GM12878 (cell line): ENCODE data around the gene PATL2. TPM values are rescaled to one million over a fixed set of nuclear protein-coding genes. Genes with fewer than 3 reads are reported as not detected.

Experiments
- ATAC-seq: fragments of 200-7000 bp; cut with Tn5 transposase; 3 replicates; pipeline ENCODE4 v1.9.1; 2020; ENCODE audit warnings: mild to moderate bottlenecking, moderate library complexity
- BruUV-seq: library from RNA; stranded (reverse); fragments of 400-500 nt; replicated peaks from 2 replicates; lab custom pipeline; 2021; lab: Mats Ljungman, UMichigan
- CTCF ChIA-PET: fragments of 300-600 bp; sonication (Branson Sonifier 250); formaldehyde crosslinking; extraction: SDS; loops from one replicate; lab custom pipeline; 2021; ENCODE audit warnings: inconsistent platforms; lab: Yijun Ruan, JAX
- POLR2A ChIA-PET: fragments of 350-600 bp; formaldehyde crosslinking; extraction: SDS; loops from one replicate; lab custom pipeline; 2021; ENCODE audit warnings: inconsistent platforms; lab: Charles Lee
- RAD21 ChIA-PET: fragments of 300-600 bp; sonication (Branson Sonifier 250); formaldehyde crosslinking; loops from one replicate; lab custom pipeline; 2023; ENCODE audit warnings: antibody characterized with exemption; ENCODE audit not compliant: unreplicated experiment; lab: Charles Lee
- SMC1A ChIA-PET: fragments of 300-600 bp; sonication (Branson Sonifier 250); formaldehyde crosslinking; loops from one replicate; lab custom pipeline; 2023; ENCODE audit not compliant: unreplicated experiment, uncharacterized antibody; lab: Charles Lee
- DNase-seq: peaks from one replicate; pipeline ENCODE4 v3.0.0-alpha.2; 2011; ENCODE audit warnings: low read depth, low spot score
- FAIRE-seq: peaks from 3 replicates; lab custom pipeline; 2011; peaks lifted over from hg19 to GRCh38; lab: Jason Lieb, UNC
- H2AFZ ChIP-seq: 2 replicates; pipeline ENCODE4 v1.6.0; 2011; ENCODE audit warnings: low read depth, low read length, control low read depth; ENCODE audit not compliant: control insufficient read depth
- H3K27ac ChIP-seq: 2 replicates; pipeline ENCODE4 v1.5.1; 2011; ENCODE audit warnings: control low read depth; ENCODE audit not compliant: control insufficient read depth, insufficient read depth
- H3K27me3 ChIP-seq, 2 experiments: replicated peaks in 1 of 2; 2 replicates each; pipeline versions ENCODE4 v1.6.0 to v1.6.1; 2011; ENCODE audit warnings: low read length in 1 of 2; ENCODE audit not compliant: control insufficient read depth in 2 of 2, insufficient read depth in 2 of 2
- H3K36me3 ChIP-seq, 2 experiments: 2 replicates each; pipeline ENCODE4 v1.5.1; 2011; ENCODE audit warnings: low read length in 1 of 2; ENCODE audit not compliant: control insufficient read depth in 2 of 2, insufficient read depth in 2 of 2
- H3K4me1 ChIP-seq: 2 replicates; pipeline ENCODE4 v1.6.1; 2011; ENCODE audit warnings: mild to moderate bottlenecking, low read length, moderate library complexity, mixed read lengths; ENCODE audit not compliant: control insufficient read depth, insufficient read depth
- H3K4me2 ChIP-seq: 2 replicates; pipeline ENCODE4 v1.6.0; 2011; ENCODE audit warnings: control low read depth; ENCODE audit not compliant: control insufficient read depth, insufficient read depth
- H3K4me3 ChIP-seq: fragments of 200-600 bp; sonication (generic); 2 replicates; pipeline ENCODE4 v1.5.1; 2016
- H3K79me2 ChIP-seq: 2 replicates; pipeline ENCODE4 v1.6.0; 2011; ENCODE audit warnings: low read length; ENCODE audit not compliant: control insufficient read depth, insufficient read depth
- H3K9ac ChIP-seq: 2 replicates; pipeline ENCODE4 v1.8.0; 2011; ENCODE audit warnings: low read length, control low read depth, mixed read lengths; ENCODE audit not compliant: control insufficient read depth, insufficient read depth
- H3K9me3 ChIP-seq: replicated peaks from 3 replicates; pipeline ENCODE4 v1.5.1; 2011; ENCODE audit warnings: mild to moderate bottlenecking, low read length; ENCODE audit not compliant: control insufficient read depth, insufficient read depth
- H4K20me1 ChIP-seq: 2 replicates; pipeline ENCODE4 v1.6.0; 2011; ENCODE audit not compliant: control insufficient read depth, insufficient read depth
- ATF7 ChIP-seq: fragments of 450-650 bp; IDR thresholded peaks from 2 replicates; pipeline ENCODE4 v1.6.1; 2016; ENCODE audit warnings: low read depth, mild to moderate bottlenecking
- CEBPB ChIP-seq, 2 experiments: fragments of 150-350 bp in 1 of 2; IDR thresholded peaks; 2 replicates each; pipeline ENCODE4 v1.6.1; 2012 to 2014; ENCODE audit warnings: low read depth in 2 of 2, low read length in 2 of 2, borderline replicate concordance in 1 of 2, inconsistent platforms in 1 of 2
- CHD2 ChIP-seq: IDR thresholded peaks from 2 replicates; pipeline ENCODE4 v1.6.1; 2011; ENCODE audit warnings: low read depth, low read length, improper control_type of control experiment, borderline replicate concordance
- CREM ChIP-seq: IDR thresholded peaks from 2 replicates; pipeline ENCODE4 v1.6.1; 2014; ENCODE audit warnings: antibody characterized with exemption, low read depth
- EGR1 ChIP-seq, 2 experiments: IDR thresholded peaks; 1 replicate in 1 of 2; 2 replicates in 1 of 2; pipeline ENCODE4 v1.6.1; 2011 to 2012; ENCODE audit warnings: low read depth in 2 of 2, low read length in 2 of 2, borderline replicate concordance in 1 of 2, mild to moderate bottlenecking in 1 of 2, moderate library complexity in 1 of 2
- ESRRA ChIP-seq: IDR thresholded peaks from 2 replicates; pipeline ENCODE4 v1.6.1; 2012; ENCODE audit warnings: mild to moderate bottlenecking, low read length, improper control_type of control experiment
- FOXK2 ChIP-seq: fragments of 450-650 bp; IDR thresholded peaks from 2 replicates; pipeline ENCODE4 v1.6.1; 2017; ENCODE audit warnings: mild to moderate bottlenecking, moderate library complexity
- GABPA ChIP-seq: IDR thresholded peaks from 2 replicates; pipeline ENCODE4 v1.6.1; 2014; ENCODE audit warnings: antibody characterized with exemption, low read depth, mild to moderate bottlenecking, inconsistent platforms
- HDAC6 ChIP-seq: fragments of 200-600 bp; sonication (generic); IDR thresholded peaks from one replicate; pipeline ENCODE4 v1.8.0; 2017; ENCODE audit warnings: antibody characterized with exemption; ENCODE audit not compliant: unreplicated experiment
- JUNB ChIP-seq: IDR thresholded peaks from 2 replicates; pipeline ENCODE4 v1.6.1; 2016; ENCODE audit warnings: antibody characterized with exemption, mild to moderate bottlenecking
- MEF2B ChIP-seq: fragments of 450-650 bp; IDR thresholded peaks from 2 replicates; pipeline ENCODE4 v1.6.1; 2018; ENCODE audit warnings: mild to moderate bottlenecking, moderate library complexity; ENCODE audit not compliant: partially characterized antibody, poor library complexity, severe bottlenecking
- NFXL1 ChIP-seq: fragments of 450-650 bp; IDR thresholded peaks from 2 replicates; pipeline ENCODE4 v1.6.1; 2017; ENCODE audit warnings: antibody characterized with exemption, mild to moderate bottlenecking, borderline replicate concordance
- RELA ChIP-seq: fragments of 450-650 bp; IDR thresholded peaks from 2 replicates; pipeline ENCODE4 v1.8.0; 2014; ENCODE audit warnings: borderline replicate concordance; ENCODE audit not compliant: partially characterized antibody
- SPI1 ChIP-seq: IDR thresholded peaks from 2 replicates; pipeline ENCODE4 v1.6.1; 2011; ENCODE audit warnings: low read depth, mild to moderate bottlenecking, low read length, moderate library complexity, borderline replicate concordance; ENCODE audit not compliant: insufficient read depth
- STAT1 ChIP-seq: fragments of 450-650 bp; conservative IDR thresholded peaks from 2 replicates; pipeline ENCODE4 v1.6.1; 2014; ENCODE audit warnings: antibody characterized with exemption, mild to moderate bottlenecking
- TCF7 ChIP-seq: IDR thresholded peaks from 2 replicates; pipeline ENCODE4 v1.6.1; 2014; ENCODE audit warnings: antibody characterized with exemption, borderline replicate concordance
- USF2 ChIP-seq: IDR thresholded peaks from 2 replicates; pipeline ENCODE4 v1.6.1; 2011; ENCODE audit warnings: low read depth, low read length, improper control_type of control experiment, borderline replicate concordance
- ZBTB4 ChIP-seq: fragments of 450-650 bp; formaldehyde crosslinking; IDR thresholded peaks from 2 replicates; pipeline ENCODE4 v1.4.0; 2022; ENCODE audit warnings: mild to moderate bottlenecking, moderate library complexity
- WGBS: methylation state at CpG from one replicate; pipeline ENCODE4 v1.1.6; 2016; ENCODE audit warnings: low lambda C conversion rate; ENCODE audit not compliant: insufficient replicate concordance, insufficient coverage; ENCODE audit errors: missing lambda C conversion rate; 5-methylcytosine and 5-hydroxymethylcytosine counted together
- in situ Hi-C: fragments of 300-500 bp; cut with MboI; formaldehyde crosslinking; loops from 9 replicates; pipeline ENCODE4 v1.14.3; 2018; ENCODE audit warnings: mixed read lengths
- intact Hi-C: fragments of 100-400 bp; cut with micrococcal nuclease; formaldehyde crosslinking; loops from one replicate; pipeline ENCODE4 v1.14.2; 2022; ENCODE audit not compliant: unreplicated experiment
- polyA plus RNA-seq, 11 experiments: library from polyadenylated mRNA; depleted of rRNA in 4 of 11; unstranded in 6 of 11; stranded (reverse) in 5 of 11; fragments of >200 nt; fragmentation: Nextera tagmentation in 4 of 11; fragmentation: Illumina TruSeq in 1 of 11; extraction: Ambion mirVana in 4 of 11; extraction: Trizol in 1 of 11; gene quantifications; 1 replicate in 1 of 11; 2 replicates in 10 of 11; pipeline versions ENCODE4 v1.2.1 to v1.2.3, GENCODE V29; 2011 to 2016; ENCODE audit warnings: inconsistent platforms in 2 of 11, missing spikeins in 2 of 11, low read depth in 1 of 11
- total RNA-seq, 4 experiments: library from RNA; depleted of rRNA in 3 of 4; stranded (reverse); fragments of >200 nt in 3 of 4; fragmentation: Illumina TruSeq in 1 of 4; extraction: Trizol in 1 of 4; gene quantifications; 2 replicates each; pipeline versions ENCODE4 v1.2.1 to v1.2.3, GENCODE V29; 2013 to 2021

The PATL2 gene
- total and polyA plus RNA-seq, 10 of the 15 experiments (the other 5 are each of a cell fraction or from before 2014, with no cell fraction given), result 4.2 to 16.2 (median 12.1) TPM

- TF ChIP-seq EGR1 (IDR thresholded peaks at IDR 0.05; ENCODE audit: borderline replicate concordance in 1 of 2, low read depth in 2 of 2, low read length in 2 of 2), result peak in 1 of 2 experiments; percentile 29; a peak in 1 of 3 replicates
- peak; percentile 24 for TF ChIP-seq MEF2B
- peak; percentile 45; the same call in 1 of the 2 replicates for TF ChIP-seq CHD2
Measured at GRCh38 chr15:44682809-44683682, 28.1 kb downstream of the PATL2 start (continued).

GRCh38 chr15:44682211-44682610, 28.9 kb downstream of the PATL2 start:
- no peak overlapping the region for H3K4me3 ChIP-seq
- H3K9me3 ChIP-seq, result no peaks in the 10 kb centered on the region
- intact Hi-C loops, result loop anchor here (2.0 kb wide), 1 partner anchor 17 kb away; no protein-coding TSS in a partner anchor
- peaks cover 28% of the 10 kb centered on the region for H3K4me1 ChIP-seq
- BruUV-seq, result no TSS peak
- ChIA-PET SMC1A (interaction anchor here (1.2 to 5.0 kb wide), 8 partner anchors 10 to 55 kb away, joined by 3 to 73 read pairs (median 12); partner anchors contain the start of genes B2M, PATL2, SPG11 and TRIM69), CTCF (interaction anchor here (1.3 to 5.1 kb wide), 7 partner anchors 9 to 137 kb away, joined by 3 to 60 read pairs (median 5); partner anchors contain the start of genes B2M, PATL2 and SPG11), POLR2A (interaction anchor here (0.6 to 5.9 kb wide), 8 partner anchors 10 to 136 kb away, joined by 3 to 60 read pairs (median 8); partner anchors contain the start of genes B2M, PATL2 and SPG11), RAD21 (interaction anchor here (1.4 to 4.7 kb wide), 6 partner anchors 10 to 55 kb away, joined by 3 to 69 read pairs (median 16); partner anchors contain the start of genes B2M, PATL2, SPG11 and TRIM69)
- in situ Hi-C loops, result no loop called here
- H3K36me3 ChIP-seq, result no peaks in the 10 kb centered on the region
- DNase-seq, result no peak
- H3K79me2 ChIP-seq, result no peaks in the 10 kb centered on the region; the same call in 1 of the 2 replicates
- peak; percentile 71 for ATAC-seq
- no peak overlapping the region for H2AFZ ChIP-seq
- FAIRE-seq, result no peak
- H3K27me3 ChIP-seq, result no peaks in the 10 kb centered on the region
- 25% methylated on average over 2 of the region's 2 CpGs for WGBS
- no peak overlapping the region for H3K4me2 ChIP-seq
- no peak overlapping the region for H3K27ac ChIP-seq
- H4K20me1 ChIP-seq, result no peaks in the 10 kb centered on the region
- H3K9ac ChIP-seq, result no peak overlapping the region
- no peak for TF ChIP-seq ZBTB4 (CRISPR knock-in tag)
- TF ChIP-seq GABPA, result no peak
- no peak for TF ChIP-seq CREM
- TF ChIP-seq ESRRA, result no peak
- no peak for TF ChIP-seq CEBPB (IDR thresholded peaks at IDR 0.05; ENCODE audit: borderline replicate concordance in 1 of 2, low read depth in 2 of 2, low read length in 2 of 2)
- TF ChIP-seq JUNB, result 0 out of 2 replicates have a peak, but pooled peaks have one; percentile 20
- no peak for TF ChIP-seq TCF7
- no peak for TF ChIP-seq FOXK2
- TF ChIP-seq RELA, result no peak
- TF ChIP-seq STAT1, result no peak
- no peak for TF ChIP-seq USF2
- TF ChIP-seq NFXL1, result no peak
- no peak for TF ChIP-seq SPI1
- TF ChIP-seq HDAC6, result no peak
- peak; percentile 49; the same call in 1 of the 2 replicates for TF ChIP-seq ATF7
